ENCODE results near the gene GNLY.

DNA sequence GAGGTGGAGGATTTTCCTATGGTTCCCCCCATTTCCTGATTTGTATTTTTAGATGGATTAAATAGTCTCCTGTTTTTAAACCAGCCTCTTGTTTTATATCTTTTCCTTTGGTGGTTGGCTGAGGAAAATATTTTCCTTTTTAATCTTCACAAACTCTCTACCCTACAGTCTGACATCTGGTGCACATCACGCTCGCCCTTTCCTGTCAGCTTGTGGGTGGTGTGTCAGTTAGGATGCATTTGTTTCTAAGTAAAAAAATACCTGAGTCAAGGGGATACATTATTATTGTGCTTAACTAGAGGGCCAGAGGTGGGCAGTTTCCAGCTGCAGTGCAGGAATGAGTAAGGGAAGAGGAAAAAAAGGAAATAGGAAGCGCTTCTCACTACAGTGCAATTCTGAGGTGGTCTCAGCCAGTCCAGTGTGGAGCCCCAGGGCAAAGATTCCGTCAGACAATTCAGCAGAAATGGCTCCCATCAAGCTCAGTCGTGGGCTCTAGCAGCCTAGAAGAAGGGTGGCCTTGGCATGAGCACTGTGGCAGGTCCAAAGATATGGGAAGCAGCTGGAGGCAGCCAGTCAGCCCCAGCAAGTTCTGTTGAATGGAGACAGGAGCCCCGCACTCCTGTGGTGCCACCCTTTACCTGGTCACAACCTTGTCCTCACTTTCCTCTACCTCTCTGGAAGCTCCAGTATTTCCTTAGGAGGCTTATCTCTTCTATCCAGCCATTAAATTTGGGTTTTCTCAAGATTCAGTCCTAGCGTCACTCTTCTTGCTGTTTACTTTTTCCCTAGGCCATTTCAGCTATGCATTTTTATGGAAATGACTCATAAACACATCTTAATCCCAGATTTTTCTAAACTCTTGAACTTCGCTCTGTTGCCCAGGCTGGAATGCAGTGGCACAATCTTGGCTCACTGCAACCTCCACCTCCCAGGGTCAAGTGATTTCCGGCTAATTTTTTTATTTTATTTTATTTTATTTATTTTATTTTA is 44.7 kb upstream of the GNLY start:
- no peak for TF ChIP-seq POLR2A (IDR thresholded peaks at IDR 0.05)
- TF ChIP-seq, protein P1, sequence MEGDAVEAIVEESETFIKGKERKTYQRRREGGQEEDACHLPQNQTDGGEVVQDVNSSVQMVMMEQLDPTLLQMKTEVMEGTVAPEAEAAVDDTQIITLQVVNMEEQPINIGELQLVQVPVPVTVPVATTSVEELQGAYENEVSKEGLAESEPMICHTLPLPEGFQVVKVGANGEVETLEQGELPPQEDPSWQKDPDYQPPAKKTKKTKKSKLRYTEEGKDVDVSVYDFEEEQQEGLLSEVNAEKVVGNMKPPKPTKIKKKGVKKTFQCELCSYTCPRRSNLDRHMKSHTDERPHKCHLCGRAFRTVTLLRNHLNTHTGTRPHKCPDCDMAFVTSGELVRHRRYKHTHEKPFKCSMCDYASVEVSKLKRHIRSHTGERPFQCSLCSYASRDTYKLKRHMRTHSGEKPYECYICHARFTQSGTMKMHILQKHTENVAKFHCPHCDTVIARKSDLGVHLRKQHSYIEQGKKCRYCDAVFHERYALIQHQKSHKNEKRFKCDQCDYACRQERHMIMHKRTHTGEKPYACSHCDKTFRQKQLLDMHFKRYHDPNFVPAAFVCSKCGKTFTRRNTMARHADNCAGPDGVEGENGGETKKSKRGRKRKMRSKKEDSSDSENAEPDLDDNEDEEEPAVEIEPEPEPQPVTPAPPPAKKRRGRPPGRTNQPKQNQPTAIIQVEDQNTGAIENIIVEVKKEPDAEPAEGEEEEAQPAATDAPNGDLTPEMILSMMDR (IDR thresholded peaks at IDR 0.05): no peak
